Smooth muscle cell (in vitro differentiated cells): ENCODE data around the gene ENTHD1. TPM values are rescaled to one million over a fixed set of nuclear protein-coding genes. Genes with fewer than 3 reads are reported as not detected.
A peak's percentile ranks its signal among the peaks of the same experiment; 100 is the strongest.

Experiments
- DNase-seq: peaks from one replicate; lab custom pipeline; 2025; ENCODE audit not compliant: unreplicated experiment; lab: John Stamatoyannopoulos, UW
- H2AFZ ChIP-seq: fragments of 200-600 bp; sonication (generic); 2 replicates; pipeline ENCODE4 v1.6.0; 2016; ENCODE audit warnings: antibody characterized with exemption, low read depth, mild to moderate bottlenecking
- H3F3A ChIP-seq: fragments of 200-600 bp; sonication (generic); 2 replicates; pipeline ENCODE4 v1.6.0; 2017; ENCODE audit warnings: antibody characterized with exemption, low read depth
- H3K27ac ChIP-seq: fragments of 200-600 bp; sonication (generic); 2 replicates; pipeline ENCODE4 v1.5.1; 2016; ENCODE audit warnings: low read depth, mild to moderate bottlenecking
- H3K27me3 ChIP-seq: fragments of 200-600 bp; sonication (generic); 2 replicates; pipeline ENCODE4 v1.6.1; 2016; ENCODE audit warnings: low read depth, mild to moderate bottlenecking
- H3K36me3 ChIP-seq: fragments of 200-600 bp; sonication (generic); 2 replicates; pipeline ENCODE4 v1.5.1; 2016; ENCODE audit warnings: low read depth
- H3K4me1 ChIP-seq: fragments of 200-600 bp; sonication (generic); 2 replicates; pipeline ENCODE4 v1.5.1; 2016; ENCODE audit warnings: low read depth
- H3K4me2 ChIP-seq: fragments of 200-600 bp; sonication (generic); 2 replicates; pipeline ENCODE4 v1.6.0; 2016; ENCODE audit warnings: mild to moderate bottlenecking
- H3K4me3 ChIP-seq: fragments of 200-600 bp; sonication (generic); 2 replicates; pipeline ENCODE4 v1.5.1; 2016; ENCODE audit warnings: mild to moderate bottlenecking
- H3K79me2 ChIP-seq: fragments of 200-600 bp; sonication (generic); 2 replicates; pipeline ENCODE4 v1.6.0; 2016; ENCODE audit warnings: low read depth, mild to moderate bottlenecking
- H3K9ac ChIP-seq: fragments of 200-600 bp; sonication (generic); 2 replicates; pipeline ENCODE4 v1.6.0; 2016; ENCODE audit warnings: low read depth
- H3K9me3 ChIP-seq: fragments of 200-600 bp; sonication (generic); replicated peaks from 2 replicates; pipeline ENCODE4 v1.5.1; 2016; ENCODE audit warnings: low read depth
- H4K20me1 ChIP-seq: fragments of 200-600 bp; sonication (generic); 2 replicates; pipeline ENCODE4 v1.6.0; 2016; ENCODE audit warnings: low read depth
- WGBS: methylation state at CpG from one replicate; pipeline ENCODE4 v1.1.7; 2016; ENCODE audit warnings: low lambda C conversion rate; 5-methylcytosine and 5-hydroxymethylcytosine counted together
- polyA plus RNA-seq: library from polyadenylated mRNA; unstranded; fragments of >200 nt; fragmentation: Nextera tagmentation; extraction: Ambion mirVana; gene quantifications from 2 replicates; pipeline ENCODE4 v1.2.1, GENCODE V29; 2016
- total RNA-seq: library from RNA; depleted of rRNA; stranded (reverse); fragments of >200 nt; gene quantifications from 2 replicates; pipeline ENCODE4 v1.2.3, GENCODE V29; 2014
- TF ChIP-seq, protein P1 (sequence below): fragments of 200-600 bp; sonication (generic); IDR thresholded peaks from 2 replicates; pipeline ENCODE4 v1.5.1; 2017; ENCODE audit warnings: borderline replicate concordance, mild to moderate bottlenecking, antibody characterized with exemption; ENCODE audit not compliant: insufficient read depth, poor library complexity, severe bottlenecking

ENTHD1 gene
- total and polyA plus RNA-seq, 2 experiments from 2014 or later, result not detected

DNA sequence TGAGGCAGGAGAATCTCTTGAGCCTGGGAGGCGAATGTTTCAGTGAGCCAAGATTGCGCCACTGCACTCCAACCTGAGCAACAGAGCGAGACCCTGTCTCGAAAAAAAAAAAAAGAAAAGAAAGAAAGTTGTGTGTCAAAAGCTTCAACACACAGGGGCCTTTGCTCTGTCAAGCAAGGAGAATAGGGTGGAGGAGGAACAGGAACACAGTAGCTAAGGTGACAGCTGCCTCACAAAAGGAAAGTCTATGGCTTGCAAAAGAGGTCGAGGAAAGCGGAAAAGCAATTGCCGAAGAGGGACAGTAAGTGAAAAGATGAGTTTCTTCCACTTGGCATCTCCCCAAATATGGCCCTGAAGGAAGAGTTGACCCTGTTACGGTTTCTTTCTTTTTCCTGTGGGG is 40.2 kb upstream of the ENTHD1 start:
- Histone ChIP-seq H3K9me3 (no peaks in the 10 kb centered on the region), H3K79me2 (no peaks in the 10 kb centered on the region), H3K27ac (no peak overlapping the region), H3K27me3 (peaks cover 37% of the 10 kb centered on the region), H2AFZ (no peak overlapping the region), H3K4me1 (peaks cover 21% of the 10 kb centered on the region), H3K4me2 (no peak overlapping the region), H3K4me3 (no peak overlapping the region), H3K9ac (no peak overlapping the region), H3F3A (no peaks in the 10 kb centered on the region), H4K20me1 (no peaks in the 10 kb centered on the region), H3K36me3 (no peaks in the 10 kb centered on the region)
- DNase-seq, result no peak
- TF ChIP-seq, protein P1, sequence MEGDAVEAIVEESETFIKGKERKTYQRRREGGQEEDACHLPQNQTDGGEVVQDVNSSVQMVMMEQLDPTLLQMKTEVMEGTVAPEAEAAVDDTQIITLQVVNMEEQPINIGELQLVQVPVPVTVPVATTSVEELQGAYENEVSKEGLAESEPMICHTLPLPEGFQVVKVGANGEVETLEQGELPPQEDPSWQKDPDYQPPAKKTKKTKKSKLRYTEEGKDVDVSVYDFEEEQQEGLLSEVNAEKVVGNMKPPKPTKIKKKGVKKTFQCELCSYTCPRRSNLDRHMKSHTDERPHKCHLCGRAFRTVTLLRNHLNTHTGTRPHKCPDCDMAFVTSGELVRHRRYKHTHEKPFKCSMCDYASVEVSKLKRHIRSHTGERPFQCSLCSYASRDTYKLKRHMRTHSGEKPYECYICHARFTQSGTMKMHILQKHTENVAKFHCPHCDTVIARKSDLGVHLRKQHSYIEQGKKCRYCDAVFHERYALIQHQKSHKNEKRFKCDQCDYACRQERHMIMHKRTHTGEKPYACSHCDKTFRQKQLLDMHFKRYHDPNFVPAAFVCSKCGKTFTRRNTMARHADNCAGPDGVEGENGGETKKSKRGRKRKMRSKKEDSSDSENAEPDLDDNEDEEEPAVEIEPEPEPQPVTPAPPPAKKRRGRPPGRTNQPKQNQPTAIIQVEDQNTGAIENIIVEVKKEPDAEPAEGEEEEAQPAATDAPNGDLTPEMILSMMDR, result no peak
- 96% methylated on average over 8 of the region's 8 CpGs for WGBS

DNA sequence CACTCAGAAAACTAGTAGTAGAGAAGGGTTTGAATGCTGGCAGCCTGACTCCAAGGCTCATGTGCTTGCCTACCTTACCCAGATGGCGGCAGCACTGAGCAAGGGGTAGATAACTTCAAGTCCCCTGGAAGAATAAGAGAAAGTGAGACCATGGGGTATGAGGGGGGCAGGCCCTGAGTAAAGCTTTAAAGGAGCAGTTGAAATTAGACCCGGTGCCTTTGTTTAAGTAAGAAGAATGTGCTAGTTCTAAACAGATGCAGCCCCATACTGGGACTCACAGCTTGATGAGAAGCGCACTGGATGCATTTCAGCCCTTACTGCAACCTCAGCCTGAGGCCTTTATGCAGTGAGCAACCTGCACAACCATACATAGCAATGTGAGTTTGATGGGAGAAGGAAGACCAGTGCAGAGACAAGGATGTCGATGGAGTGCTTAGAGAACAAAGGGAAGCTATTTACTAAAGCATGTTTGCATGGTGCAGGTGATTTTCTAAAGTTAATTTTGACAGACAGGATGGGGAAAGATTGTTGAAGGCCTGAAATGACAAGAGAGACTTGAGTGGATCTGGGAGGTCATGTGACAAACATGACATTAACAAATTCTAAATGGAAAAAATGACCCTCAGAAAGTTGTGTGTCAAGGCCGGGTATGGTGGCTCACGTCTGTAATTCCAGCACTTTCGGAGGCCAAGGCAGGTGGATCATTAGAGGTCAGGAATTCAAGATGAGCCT is 39.5 kb upstream of the ENTHD1 start:
- Histone ChIP-seq H3K4me2 (no peak overlapping the region), H2AFZ (no peak overlapping the region), H3K4me1 (peaks cover 21% of the 10 kb centered on the region), H3K27me3 (peaks cover 37% of the 10 kb centered on the region), H3K36me3 (no peaks in the 10 kb centered on the region), H3K9ac (no peak overlapping the region), H3F3A (no peaks in the 10 kb centered on the region), H3K79me2 (no peaks in the 10 kb centered on the region), H3K4me3 (no peak overlapping the region), H3K27ac (no peak overlapping the region), H4K20me1 (no peaks in the 10 kb centered on the region), H3K9me3 (no peaks in the 10 kb centered on the region)
- 64% methylated on average over 7 of the region's 7 CpGs for WGBS
- TF ChIP-seq, protein P1, result peak; percentile 39
- DNase-seq, result no peak

DNA sequence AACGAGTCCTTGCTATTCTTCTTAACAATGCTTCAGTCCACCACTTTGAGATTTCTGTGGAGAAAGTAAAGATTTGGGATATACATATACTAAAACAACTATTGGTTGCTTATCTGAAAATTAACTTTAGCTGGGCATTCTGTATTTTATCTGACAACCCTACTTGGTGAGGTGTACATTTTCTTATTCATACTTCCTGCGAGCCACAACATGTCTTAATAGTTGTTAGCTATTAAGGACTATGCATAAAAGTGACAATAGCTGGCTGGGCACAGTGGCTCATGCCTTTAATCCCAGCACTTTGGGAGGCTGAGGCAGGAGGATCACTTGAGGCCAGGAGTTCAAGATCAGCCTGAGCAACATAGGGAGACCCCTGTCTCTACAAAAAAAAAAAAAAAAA is 38.6 kb upstream of the ENTHD1 start:
- peaks cover 34% of the 10 kb centered on the region for H3K27me3 ChIP-seq

More for the DNA sequence above, 38.6 kb upstream of the ENTHD1 start:
- Histone ChIP-seq H3K9ac (no peak overlapping the region), H3K79me2 (no peaks in the 10 kb centered on the region), H3K4me3 (no peak overlapping the region), H4K20me1 (no peaks in the 10 kb centered on the region), H3K4me1 (peaks cover 21% of the 10 kb centered on the region), H2AFZ (no peak overlapping the region), H3K36me3 (no peaks in the 10 kb centered on the region), H3K27ac (no peak overlapping the region), H3K9me3 (no peaks in the 10 kb centered on the region), H3F3A (no peaks in the 10 kb centered on the region), H3K4me2 (no peak overlapping the region)
- TF ChIP-seq, protein P1, result no peak
- 62% methylated on average over 2 of the region's 2 CpGs for WGBS
- DNase-seq, result no peak
